Epithelial cell of prostate (primary cell): Measurements from ENCODE around the gene CCDC116.
"Not testable (repeated sequence)": the region's sequence is repeated elsewhere in the genome, so short reads cannot be mapped to it uniquely, and the experiment has no call there.

Experiments used
- DNase-seq: peaks from one replicate; pipeline ENCODE4 v3.0.0-alpha.2; 2011; ENCODE audit warnings: low read depth, low spot score
- H3K27ac ChIP-seq: fragments of 450-650 bp; 2 replicates; pipeline ENCODE4 v1.5.1; 2017; ENCODE audit warnings: mild to moderate bottlenecking

The CCDC116 gene

GRCh38 chr22:21632237-21632895, at the start of gene CCDC116:
TSS of gene CCDC116 (plus strand) at chr22:21632760. CDS start at chr22:21633182, 422 bp downstream.
- no peak within 1 kb of the TSS for H3K27ac ChIP-seq
- DNase-seq = no peak

GRCh38 chr22:21582801-21583740, 49.5 kb upstream of the CCDC116 start:
- H3K27ac ChIP-seq = peak overlapping the region; percentile 9
- DNase-seq = no peak

GRCh38 chr22:21585389-21585788, 47.2 kb upstream of the CCDC116 start:
- H3K27ac ChIP-seq = no peak overlapping the region
- DNase-seq = no peak

- no peak for DNase-seq
- H3K27ac ChIP-seq = no peak overlapping the region
Measured at GRCh38 chr22:21587803-21588611, 44.6 kb upstream of the CCDC116 start.

GRCh38 chr22:21589396-21589795, 43.2 kb upstream of the CCDC116 start:
- no peak for DNase-seq
- H3K27ac ChIP-seq = no peak overlapping the region

GRCh38 chr22:21590809-21591641, 41.5 kb upstream of the CCDC116 start:
- DNase-seq = no peak
- no peak overlapping the region for H3K27ac ChIP-seq

GRCh38 chr22:21591695-21592094, 40.9 kb upstream of the CCDC116 start:
- no peak for DNase-seq
- H3K27ac ChIP-seq = no peak overlapping the region

GRCh38 chr22:21592422-21592821, 40.1 kb upstream of the CCDC116 start:
- DNase-seq = no peak
- no peak overlapping the region for H3K27ac ChIP-seq

GRCh38 chr22:21593406-21594232, 38.9 kb upstream of the CCDC116 start:
- H3K27ac ChIP-seq = no peak overlapping the region
- DNase-seq = no peak

- DNase-seq = no peak
Measured at GRCh38 chr22:21594865-21595452, 37.6 kb upstream of the CCDC116 start.

GRCh38 chr22:21596356-21597135, 36.0 kb upstream of the CCDC116 start:
- H3K27ac ChIP-seq, DNase-seq: not testable (repeated sequence)

More at GRCh38 chr22:21594865-21595452, 37.6 kb upstream of the CCDC116 start:
- no peak overlapping the region for H3K27ac ChIP-seq

- H3K27ac ChIP-seq = no peak overlapping the region
- DNase-seq = no peak
Measured at GRCh38 chr22:21598302-21598701, 34.3 kb upstream of the CCDC116 start.

GRCh38 chr22:21599053-21599893, 33.3 kb upstream of the CCDC116 start:
- DNase-seq = no peak
- H3K27ac ChIP-seq = no peak overlapping the region

GRCh38 chr22:21602579-21602978, 30.0 kb upstream of the CCDC116 start:
- no peak overlapping the region for H3K27ac ChIP-seq
- no peak for DNase-seq

- no peak for DNase-seq
- H3K27ac ChIP-seq = no peak overlapping the region
Measured at GRCh38 chr22:21603973-21604372, 28.6 kb upstream of the CCDC116 start.

GRCh38 chr22:21605887-21606564, 26.5 kb upstream of the CCDC116 start:
- DNase-seq = no peak
- H3K27ac ChIP-seq = no peak overlapping the region
